IPS DF 4.7 (cell line): ENCODE results near the gene BCAS3.
"Not testable (repeated sequence)": the region's sequence is repeated elsewhere in the genome, so short reads cannot be mapped to it uniquely, and the experiment has no call there.

ENCODE experiments used
- DNase-seq: peaks from one replicate; pipeline ENCODE4 v3.0.0-alpha.2; 2013; ENCODE audit warnings: low spot score; ENCODE audit errors: extremely low read depth

BCAS3 gene

DNA sequence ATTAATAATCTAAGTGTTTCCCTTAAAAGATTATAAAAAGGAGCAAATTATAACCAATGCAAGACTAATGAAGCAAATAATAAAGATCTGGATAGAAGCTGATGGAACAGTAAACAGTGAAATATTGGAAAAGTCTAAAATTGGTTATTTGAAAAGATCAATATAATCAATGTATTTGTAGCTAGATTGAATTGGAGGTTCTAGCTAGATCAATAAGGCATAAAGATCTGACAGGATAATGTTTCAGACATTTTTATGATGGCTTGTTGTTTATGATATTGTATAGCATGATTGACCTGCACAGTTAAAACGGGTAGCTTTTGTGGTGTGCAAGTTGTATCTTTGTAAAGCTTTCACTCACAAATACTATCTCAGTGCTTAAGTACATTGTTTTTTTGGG, 245.3 kb downstream of the BCAS3 start:
- no peak for DNase-seq

DNA sequence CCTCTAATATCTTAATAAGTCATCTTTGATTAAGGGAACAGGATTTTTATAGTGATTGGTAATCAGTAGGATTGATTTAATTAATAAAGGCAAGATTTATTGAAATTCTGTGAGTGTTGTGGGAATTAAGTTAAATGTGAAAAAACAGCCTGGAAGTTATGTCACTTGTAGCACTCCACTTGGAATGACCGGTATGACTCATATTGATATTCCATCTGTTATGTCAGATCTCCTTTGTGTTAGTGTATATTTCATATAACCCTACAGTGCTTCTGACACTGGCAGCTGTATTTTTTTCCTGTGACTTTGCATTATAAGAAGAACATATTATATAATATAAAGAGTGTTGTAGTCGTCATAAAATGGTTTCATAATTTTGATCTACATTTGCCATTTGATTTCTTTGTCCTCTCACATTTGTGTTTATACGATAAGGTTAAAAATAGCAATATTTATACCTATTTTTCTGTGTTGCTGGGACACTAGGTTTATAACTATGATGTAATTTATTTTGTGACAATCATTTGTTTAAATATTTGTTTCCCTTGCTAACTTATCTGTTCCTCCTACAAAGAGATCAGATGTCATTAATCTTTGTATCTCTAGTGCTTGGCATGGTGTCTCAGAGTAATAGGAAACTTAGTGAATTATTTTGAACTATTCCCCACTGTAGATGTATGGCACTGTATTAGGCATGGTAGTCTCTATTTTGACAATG, 249.0 kb downstream of the BCAS3 start:
- no peak for DNase-seq

- no peak for DNase-seq
Observed at GRCh38 chr17:60933739-60934138, 256.1 kb downstream of the BCAS3 start.

- DNase-seq: no peak
Observed at GRCh38 chr17:60934723-60935122, 257.1 kb downstream of the BCAS3 start.

- DNase-seq: not testable (repeated sequence)
Observed at GRCh38 chr17:60935991-60936390, 258.3 kb downstream of the BCAS3 start.

GRCh38 chr17:60939318-60939717, 261.7 kb downstream of the BCAS3 start:
- DNase-seq: no peak

GRCh38 chr17:60941028-60941427, 263.4 kb downstream of the BCAS3 start:
- no peak for DNase-seq

GRCh38 chr17:60941571-60941970, 263.9 kb downstream of the BCAS3 start:
- DNase-seq: no peak

DNA sequence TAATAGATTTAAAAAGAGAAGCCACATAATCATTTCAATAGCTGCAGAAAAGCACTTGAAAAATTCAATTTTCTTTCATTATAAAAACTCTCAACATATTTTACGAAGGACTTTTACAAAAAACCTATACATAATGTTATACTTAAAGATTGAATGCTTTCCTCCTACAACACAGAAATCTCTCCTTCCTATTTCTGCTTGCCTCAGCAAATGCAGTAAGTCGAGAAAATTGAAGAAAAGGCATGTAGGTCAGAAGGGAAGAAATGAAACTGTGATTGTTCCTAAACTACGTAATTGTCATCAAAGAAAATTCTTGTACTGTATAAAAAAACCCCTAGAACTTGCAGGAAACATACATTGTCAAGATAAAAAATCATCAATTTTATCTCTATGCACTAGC, 267.1 kb downstream of the BCAS3 start:
- no peak for DNase-seq

DNA sequence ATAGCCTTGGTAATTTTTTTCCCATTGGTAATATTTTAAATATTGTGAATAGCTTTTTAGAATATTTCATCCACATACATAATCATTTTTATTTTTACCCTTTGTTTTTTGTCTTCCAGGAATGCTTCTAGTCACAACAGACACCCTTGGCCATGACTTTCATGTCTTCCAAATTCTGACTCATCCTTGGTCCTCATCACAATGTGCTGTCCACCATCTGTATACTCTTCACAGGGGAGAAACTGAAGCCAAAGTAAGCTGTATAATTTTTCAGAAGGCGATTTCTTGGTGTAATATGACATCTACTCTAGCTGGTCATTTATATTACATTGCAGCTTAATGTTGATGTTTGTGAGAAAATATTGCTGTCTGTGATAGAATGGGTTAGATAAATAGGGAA, 269.4 kb downstream of the BCAS3 start:
- no peak for DNase-seq

DNA sequence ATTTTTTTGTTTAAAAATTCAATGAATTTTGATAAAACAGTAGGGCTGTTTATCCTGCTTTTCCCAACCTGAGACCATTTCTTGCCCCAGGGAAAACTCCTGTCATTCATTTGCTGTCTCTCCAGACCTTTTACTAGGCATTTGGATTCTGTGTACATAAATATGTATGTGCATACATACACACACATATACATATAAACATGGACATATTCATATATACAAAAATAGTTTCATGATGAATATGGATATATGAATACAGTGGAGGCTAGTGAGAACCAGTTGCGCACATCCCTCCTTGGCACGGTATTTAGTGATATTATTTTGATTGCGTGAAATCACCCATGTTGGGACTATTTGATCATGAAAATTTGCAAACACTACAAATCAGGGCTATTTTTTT, 269.9 kb downstream of the BCAS3 start:
- DNase-seq: no peak

DNA sequence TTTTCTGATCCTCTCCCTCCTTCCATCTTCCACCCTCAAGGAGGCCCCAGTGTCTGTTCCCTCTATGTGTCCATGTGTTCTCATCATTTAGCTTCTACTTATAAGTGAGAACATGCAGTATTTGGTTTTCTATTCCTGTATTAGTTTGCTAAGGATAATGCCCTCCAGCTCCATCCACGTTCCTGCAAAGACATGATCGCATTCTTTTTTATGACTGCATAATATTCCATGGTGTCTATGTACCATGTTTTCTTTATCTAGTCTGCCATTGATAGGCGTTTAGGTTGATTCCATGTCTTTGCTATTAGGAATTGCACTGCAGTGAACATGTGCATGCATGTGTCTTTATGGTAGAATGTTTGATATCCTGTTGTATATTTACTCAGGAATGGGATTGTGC, 275.1 kb downstream of the BCAS3 start:
- no peak for DNase-seq

DNA sequence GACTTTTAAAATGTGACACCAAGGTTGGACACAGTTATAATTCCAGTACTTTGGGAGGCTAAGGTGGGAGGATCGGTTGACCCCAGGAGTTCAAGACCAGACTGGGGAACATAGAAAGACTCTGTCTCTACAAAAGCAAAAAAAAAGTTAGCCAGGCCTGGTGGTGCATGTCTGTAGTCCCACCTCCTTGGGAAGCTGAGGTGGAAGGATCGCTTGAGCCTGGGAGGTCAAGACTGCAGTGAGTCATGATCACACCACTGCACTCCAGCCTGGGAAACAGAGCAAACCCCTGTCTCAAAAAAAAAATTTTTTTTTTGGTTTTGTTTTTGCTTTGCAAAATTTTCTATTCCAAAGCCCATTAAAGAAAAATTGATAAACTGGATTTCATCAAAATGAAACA, 281.4 kb downstream of the BCAS3 start:
- DNase-seq: no peak

- no peak for DNase-seq
Observed at GRCh38 chr17:60959696-60960095, 282.0 kb downstream of the BCAS3 start.

GRCh38 chr17:60960398-60961065, 282.9 kb downstream of the BCAS3 start:
- no peak for DNase-seq

GRCh38 chr17:60964160-60964559, 286.5 kb downstream of the BCAS3 start:
- no peak for DNase-seq

GRCh38 chr17:60968266-60968665, 290.6 kb downstream of the BCAS3 start:
- DNase-seq: no peak

- DNase-seq: no peak
Observed at GRCh38 chr17:60969500-60970037, 291.9 kb downstream of the BCAS3 start.

- DNase-seq: no peak
Observed at GRCh38 chr17:60970741-60971140, 293.1 kb downstream of the BCAS3 start.

- peak; percentile 28 for DNase-seq
Observed at GRCh38 chr17:60971515-60972369, 294.1 kb downstream of the BCAS3 start.

DNA sequence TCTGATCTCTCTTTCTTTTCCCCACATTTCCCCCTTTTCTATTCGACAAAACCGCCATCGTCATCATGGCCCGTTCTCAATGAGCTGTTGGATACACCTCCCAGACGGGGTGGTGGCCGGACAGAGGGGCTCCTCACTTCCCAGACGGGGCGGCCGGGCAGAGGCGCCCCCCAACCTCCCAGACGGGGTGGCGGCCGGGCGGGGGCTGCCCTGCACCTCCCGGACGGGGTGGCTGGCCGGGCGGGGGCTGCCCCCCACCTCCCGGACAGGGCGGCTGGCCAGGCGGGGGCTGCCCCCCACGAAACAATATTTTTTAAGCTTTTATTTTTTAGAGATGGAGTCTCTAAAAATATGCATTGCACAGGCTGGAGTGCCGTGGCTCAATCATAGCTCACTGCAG, 299.2 kb downstream of the BCAS3 start:
- not testable (repeated sequence) for DNase-seq

- DNase-seq: no peak
Observed at GRCh38 chr17:60989379-60989778, 311.7 kb downstream of the BCAS3 start.
